ENCODE data around the gene FNIP1.
"Not testable (repeated sequence)": the region's sequence is repeated elsewhere in the genome, so short reads cannot be mapped to it uniquely, and the experiment has no call there.

Gene FNIP1

GRCh38 chr5:131751506-131751905, 45.3 kb downstream of the FNIP1 start:
- Histone ChIP-seq H3K36me3 (ENCODE audit: control insufficient read depth, insufficient read depth, low read length) (no peaks in the 10 kb centered on the region), H3K9me3 (ENCODE audit: control insufficient read depth, insufficient read depth, low read length) (no peaks in the 10 kb centered on the region), H3K27ac (ENCODE audit: low read length) (no peak overlapping the region), H3K4me1 (ENCODE audit: control insufficient read depth, insufficient read depth, low read length) (no peaks in the 10 kb centered on the region), H3K4me3 (ENCODE audit: low read length) (no peak overlapping the region), H3K27me3 (ENCODE audit: control insufficient read depth, insufficient read depth, low read length) (no peaks in the 10 kb centered on the region)
- no CpG with 5 or more reads among the region's 2 CpGs for WGBS (ENCODE audit: insufficient coverage, insufficient read length)
- no peak for DNase-seq (ENCODE audit: low read depth, low spot score)

GRCh38 chr5:131749723-131750470, 46.9 kb downstream of the FNIP1 start:
- no peak overlapping the region for H3K4me3 ChIP-seq (ENCODE audit: low read length)
- no peaks in the 10 kb centered on the region for H3K9me3 ChIP-seq (ENCODE audit: control insufficient read depth, insufficient read depth, low read length)
- DNase-seq (ENCODE audit: low read depth, low spot score), result no peak
- H3K27me3 ChIP-seq (ENCODE audit: control insufficient read depth, insufficient read depth, low read length), result no peaks in the 10 kb centered on the region
- no CpG with 5 or more reads among the region's 7 CpGs for WGBS (ENCODE audit: insufficient coverage, insufficient read length)
- H3K4me1 ChIP-seq (ENCODE audit: control insufficient read depth, insufficient read depth, low read length), result no peaks in the 10 kb centered on the region
- no peaks in the 10 kb centered on the region for H3K36me3 ChIP-seq (ENCODE audit: control insufficient read depth, insufficient read depth, low read length)
- H3K27ac ChIP-seq (ENCODE audit: low read length), result no peak overlapping the region

- H3K9me3 ChIP-seq (ENCODE audit: control insufficient read depth, insufficient read depth, low read length), result no peaks in the 10 kb centered on the region
- H3K36me3 ChIP-seq (ENCODE audit: control insufficient read depth, insufficient read depth, low read length), result no peaks in the 10 kb centered on the region
- H3K4me3 ChIP-seq (ENCODE audit: low read length), result no peak overlapping the region
- H3K27me3 ChIP-seq (ENCODE audit: control insufficient read depth, insufficient read depth, low read length), result no peaks in the 10 kb centered on the region
- no peak overlapping the region for H3K27ac ChIP-seq (ENCODE audit: low read length)
- DNase-seq (ENCODE audit: low read depth, low spot score), result no peak
- WGBS (ENCODE audit: insufficient coverage, insufficient read length), result no CpG with 5 or more reads among the region's 7 CpGs
- no peaks in the 10 kb centered on the region for H3K4me1 ChIP-seq (ENCODE audit: control insufficient read depth, insufficient read depth, low read length)
Observed at GRCh38 chr5:131749138-131749537, 47.7 kb downstream of the FNIP1 start.

GRCh38 chr5:131747180-131748105, 49.4 kb downstream of the FNIP1 start:
- Histone ChIP-seq H3K27me3 (ENCODE audit: control insufficient read depth, insufficient read depth, low read length) (no peaks in the 10 kb centered on the region), H3K4me3 (ENCODE audit: low read length) (no peak overlapping the region), H3K27ac (ENCODE audit: low read length) (no peak overlapping the region), H3K4me1 (ENCODE audit: control insufficient read depth, insufficient read depth, low read length) (no peaks in the 10 kb centered on the region), H3K9me3 (ENCODE audit: control insufficient read depth, insufficient read depth, low read length) (no peaks in the 10 kb centered on the region), H3K36me3 (ENCODE audit: control insufficient read depth, insufficient read depth, low read length) (no peaks in the 10 kb centered on the region)
- WGBS (ENCODE audit: insufficient coverage, insufficient read length), result no CpG with 5 or more reads among the region's 6 CpGs
- DNase-seq (ENCODE audit: low read depth, low spot score), result no peak

GRCh38 chr5:131746423-131746822, 50.4 kb downstream of the FNIP1 start:
- no peaks in the 10 kb centered on the region for H3K36me3 ChIP-seq (ENCODE audit: control insufficient read depth, insufficient read depth, low read length)
- WGBS (ENCODE audit: insufficient coverage, insufficient read length), result no CpG with 5 or more reads among the region's 4 CpGs
- no peak overlapping the region for H3K27ac ChIP-seq (ENCODE audit: low read length)
- H3K27me3 ChIP-seq (ENCODE audit: control insufficient read depth, insufficient read depth, low read length), result no peaks in the 10 kb centered on the region
- no peak for DNase-seq (ENCODE audit: low read depth, low spot score)
- H3K4me1 ChIP-seq (ENCODE audit: control insufficient read depth, insufficient read depth, low read length), result no peaks in the 10 kb centered on the region
- H3K4me3 ChIP-seq (ENCODE audit: low read length), result no peak overlapping the region
- H3K9me3 ChIP-seq (ENCODE audit: control insufficient read depth, insufficient read depth, low read length), result no peaks in the 10 kb centered on the region

- Histone ChIP-seq H3K27me3 (ENCODE audit: control insufficient read depth, insufficient read depth, low read length) (no peaks in the 10 kb centered on the region), H3K27ac (ENCODE audit: low read length) (no peak overlapping the region), H3K4me3 (ENCODE audit: low read length) (no peak overlapping the region), H3K4me1 (ENCODE audit: control insufficient read depth, insufficient read depth, low read length) (no peaks in the 10 kb centered on the region), H3K9me3 (ENCODE audit: control insufficient read depth, insufficient read depth, low read length) (no peaks in the 10 kb centered on the region), H3K36me3 (ENCODE audit: control insufficient read depth, insufficient read depth, low read length) (no peaks in the 10 kb centered on the region)
- DNase-seq (ENCODE audit: low read depth, low spot score), result no peak
- no CpG with 5 or more reads among the region's 4 CpGs for WGBS (ENCODE audit: insufficient coverage, insufficient read length)
Observed at GRCh38 chr5:131745703-131746102, 51.1 kb downstream of the FNIP1 start.

- H3K4me1 ChIP-seq (ENCODE audit: control insufficient read depth, insufficient read depth, low read length), result no peaks in the 10 kb centered on the region
- WGBS (ENCODE audit: insufficient coverage, insufficient read length), result no CpG with 5 or more reads among the region's 3 CpGs
- H3K27me3 ChIP-seq (ENCODE audit: control insufficient read depth, insufficient read depth, low read length), result no peaks in the 10 kb centered on the region
- no peaks in the 10 kb centered on the region for H3K36me3 ChIP-seq (ENCODE audit: control insufficient read depth, insufficient read depth, low read length)
- H3K9me3 ChIP-seq (ENCODE audit: control insufficient read depth, insufficient read depth, low read length), result no peaks in the 10 kb centered on the region
- no peak for DNase-seq (ENCODE audit: low read depth, low spot score)
- no peak overlapping the region for H3K27ac ChIP-seq (ENCODE audit: low read length)
- no peak overlapping the region for H3K4me3 ChIP-seq (ENCODE audit: low read length)
Observed at GRCh38 chr5:131745155-131745554, 51.7 kb downstream of the FNIP1 start.

GRCh38 chr5:131740477-131740876, 56.3 kb downstream of the FNIP1 start:
- Histone ChIP-seq H3K4me1 (ENCODE audit: control insufficient read depth, insufficient read depth, low read length) (no peaks in the 10 kb centered on the region), H3K9me3 (ENCODE audit: control insufficient read depth, insufficient read depth, low read length) (no peaks in the 10 kb centered on the region), H3K27me3 (ENCODE audit: control insufficient read depth, insufficient read depth, low read length) (no peaks in the 10 kb centered on the region), H3K27ac (ENCODE audit: low read length) (no peak overlapping the region), H3K4me3 (ENCODE audit: low read length) (no peak overlapping the region), H3K36me3 (ENCODE audit: control insufficient read depth, insufficient read depth, low read length) (no peaks in the 10 kb centered on the region)
- no CpG with 5 or more reads among the region's 3 CpGs for WGBS (ENCODE audit: insufficient coverage, insufficient read length)
- DNase-seq (ENCODE audit: low read depth, low spot score), result no peak

- WGBS (ENCODE audit: insufficient coverage, insufficient read length), result no CpG with 5 or more reads among the region's 8 CpGs
Observed at GRCh38 chr5:131735393-131735792, 61.4 kb downstream of the FNIP1 start.

GRCh38 chr5:131734939-131735338, 61.9 kb downstream of the FNIP1 start:
- not testable (repeated sequence) for H3K4me1 ChIP-seq (ENCODE audit: control insufficient read depth, insufficient read depth, low read length); DNase-seq (ENCODE audit: low read depth, low spot score); H3K9me3 ChIP-seq (ENCODE audit: control insufficient read depth, insufficient read depth, low read length); H3K27me3 ChIP-seq (ENCODE audit: control insufficient read depth, insufficient read depth, low read length); H3K36me3 ChIP-seq (ENCODE audit: control insufficient read depth, insufficient read depth, low read length); H3K4me3 ChIP-seq (ENCODE audit: low read length); H3K27ac ChIP-seq (ENCODE audit: low read length)
- WGBS (ENCODE audit: insufficient coverage, insufficient read length), result no CpG with 5 or more reads among the region's 6 CpGs

More at GRCh38 chr5:131735393-131735792, 61.4 kb downstream of the FNIP1 start:
- H3K4me3 ChIP-seq (ENCODE audit: low read length), result no peak overlapping the region
- no peak overlapping the region for H3K27ac ChIP-seq (ENCODE audit: low read length)
- H3K36me3 ChIP-seq (ENCODE audit: control insufficient read depth, insufficient read depth, low read length), result no peaks in the 10 kb centered on the region
- no peaks in the 10 kb centered on the region for H3K27me3 ChIP-seq (ENCODE audit: control insufficient read depth, insufficient read depth, low read length)
- DNase-seq (ENCODE audit: low read depth, low spot score), result no peak
- H3K9me3 ChIP-seq (ENCODE audit: control insufficient read depth, insufficient read depth, low read length), result no peaks in the 10 kb centered on the region
- H3K4me1 ChIP-seq (ENCODE audit: control insufficient read depth, insufficient read depth, low read length), result no peaks in the 10 kb centered on the region
